GM23338 (cell line): ENCODE results near the gene SCN4A. TPM values are rescaled to one million over a fixed set of nuclear protein-coding genes. Genes with fewer than 3 reads are reported as not detected.
A peak's percentile ranks its signal among the peaks of the same experiment; 100 is the strongest.
"Not testable (repeated sequence)": the region's sequence is repeated elsewhere in the genome, so short reads cannot be mapped to it uniquely, and the experiment has no call there.

Experiments
- ATAC-seq: fragments of 200-7000 bp; cut with Tn5 transposase; 3 replicates; pipeline ENCODE4 v1.9.1; 2020
- DNase-seq: peaks from one replicate; pipeline ENCODE4 v3.0.0-alpha.2; 2015; ENCODE audit warnings: low spot score
- H2AFZ ChIP-seq: fragments of 200-600 bp; sonication (generic); 2 replicates; pipeline ENCODE4 v1.8.0; 2016; ENCODE audit warnings: antibody characterized with exemption, mild to moderate bottlenecking, moderate library complexity
- H3F3A ChIP-seq: fragments of 200-600 bp; sonication (generic); replicated peaks from 2 replicates; pipeline ENCODE4 v1.8.0; 2017; ENCODE audit warnings: antibody characterized with exemption, mixed run types, low read depth
- H3K27ac ChIP-seq: fragments of 200-600 bp; sonication (generic); 2 replicates; pipeline ENCODE4 v1.6.1; 2016; ENCODE audit warnings: low read depth
- H3K27me3 ChIP-seq: fragments of 200-600 bp; sonication (generic); 2 replicates; pipeline ENCODE4 v1.8.0; 2016; ENCODE audit warnings: mild to moderate bottlenecking, mixed run types, moderate library complexity; ENCODE audit not compliant: insufficient read depth
- H3K36me3 ChIP-seq: fragments of 200-600 bp; sonication (generic); 2 replicates; pipeline ENCODE4 v1.8.0; 2016; ENCODE audit warnings: mild to moderate bottlenecking; ENCODE audit not compliant: insufficient read depth
- H3K4me1 ChIP-seq: fragments of 200-600 bp; sonication (generic); 2 replicates; pipeline ENCODE4 v1.8.0; 2016; ENCODE audit warnings: mild to moderate bottlenecking, moderate library complexity; ENCODE audit not compliant: insufficient read depth
- H3K4me2 ChIP-seq: fragments of 200-600 bp; sonication (generic); 2 replicates; pipeline ENCODE4 v1.7.1; 2017; ENCODE audit warnings: mixed run types
- H3K4me3 ChIP-seq: fragments of 200-600 bp; sonication (generic); 2 replicates; pipeline ENCODE4 v1.6.1; 2016; ENCODE audit warnings: mixed run types
- H3K79me2 ChIP-seq: fragments of 200-600 bp; sonication (generic); replicated peaks from 2 replicates; pipeline ENCODE4 v1.8.0; 2017; ENCODE audit warnings: mild to moderate bottlenecking; ENCODE audit not compliant: insufficient read depth
- H3K9me2 ChIP-seq: fragments of 200-600 bp; sonication (generic); 2 replicates; pipeline ENCODE4 v1.8.0; 2017; ENCODE audit not compliant: insufficient read depth
- H4K20me1 ChIP-seq: fragments of 200-600 bp; sonication (generic); replicated peaks from 2 replicates; pipeline ENCODE4 v1.8.0; 2017; ENCODE audit warnings: mild to moderate bottlenecking; ENCODE audit not compliant: insufficient read depth
- H3K27ac Mint-ChIP-seq: 2 replicates; pipeline ENCODE4 v1.8.0; 2020; ENCODE audit warnings: inconsistent platforms, mild to moderate bottlenecking, moderate library complexity, mixed read lengths
- H3K27me3 Mint-ChIP-seq: 3 replicates; pipeline ENCODE4 v1.8.0; 2022; ENCODE audit warnings: low read depth, mild to moderate bottlenecking, moderate library complexity, mixed read lengths, inconsistent platforms; ENCODE audit not compliant: insufficient read depth, poor library complexity
- H3K36me3 Mint-ChIP-seq: 3 replicates; pipeline ENCODE4 v1.8.0; 2021; ENCODE audit warnings: low read depth, mild to moderate bottlenecking, inconsistent platforms, moderate library complexity, mixed read lengths
- H3K4me1 Mint-ChIP-seq: 3 replicates; pipeline ENCODE4 v1.8.0; 2020; ENCODE audit warnings: mild to moderate bottlenecking, inconsistent platforms, mixed read lengths
- H3K4me3 Mint-ChIP-seq: 3 replicates; pipeline ENCODE4 v1.8.0; 2021; ENCODE audit warnings: moderate library complexity, mild to moderate bottlenecking, inconsistent platforms, mixed read lengths
- H3K9me3 Mint-ChIP-seq: 3 replicates; pipeline ENCODE4 v1.8.0; 2020; ENCODE audit warnings: moderate library complexity, mild to moderate bottlenecking, inconsistent platforms, mixed read lengths
- CTCF ChIP-seq, 2 experiments: fragments of 200-600 bp in 1 of 2; sonication (generic) in 1 of 2; conservative IDR thresholded peaks; 2 replicates each; pipeline versions ENCODE4 v1.5.1 to v1.6.1; 2016 to 2017; ENCODE audit warnings: antibody characterized with exemption in 2 of 2, low read depth in 2 of 2, mild to moderate bottlenecking in 2 of 2, moderate library complexity in 1 of 2
- polyA plus RNA-seq: library from polyadenylated mRNA; unstranded; fragments of >200 nt; fragmentation: Nextera tagmentation; extraction: Ambion mirVana; gene quantifications from 2 replicates; pipeline ENCODE4 v1.2.1, GENCODE V29; 2016
- small RNA-seq: library from RNA; depleted of rRNA; stranded (forward); fragments of <200 nt; gene quantifications from one replicate; pipeline ENCODE3, GENCODE V24; 2014; ENCODE audit warnings: low replicate concordance
- total RNA-seq: library from RNA; depleted of rRNA; stranded (reverse); fragments of >200 nt; shearing (Covaris generic); gene quantifications from 2 replicates; pipeline ENCODE4 v1.2.3, GENCODE V29; 2014; rRNA removed

SCN4A gene
- total and polyA plus RNA-seq, 2 experiments from 2014 or later = 2.3 to 7.9 TPM

DNA sequence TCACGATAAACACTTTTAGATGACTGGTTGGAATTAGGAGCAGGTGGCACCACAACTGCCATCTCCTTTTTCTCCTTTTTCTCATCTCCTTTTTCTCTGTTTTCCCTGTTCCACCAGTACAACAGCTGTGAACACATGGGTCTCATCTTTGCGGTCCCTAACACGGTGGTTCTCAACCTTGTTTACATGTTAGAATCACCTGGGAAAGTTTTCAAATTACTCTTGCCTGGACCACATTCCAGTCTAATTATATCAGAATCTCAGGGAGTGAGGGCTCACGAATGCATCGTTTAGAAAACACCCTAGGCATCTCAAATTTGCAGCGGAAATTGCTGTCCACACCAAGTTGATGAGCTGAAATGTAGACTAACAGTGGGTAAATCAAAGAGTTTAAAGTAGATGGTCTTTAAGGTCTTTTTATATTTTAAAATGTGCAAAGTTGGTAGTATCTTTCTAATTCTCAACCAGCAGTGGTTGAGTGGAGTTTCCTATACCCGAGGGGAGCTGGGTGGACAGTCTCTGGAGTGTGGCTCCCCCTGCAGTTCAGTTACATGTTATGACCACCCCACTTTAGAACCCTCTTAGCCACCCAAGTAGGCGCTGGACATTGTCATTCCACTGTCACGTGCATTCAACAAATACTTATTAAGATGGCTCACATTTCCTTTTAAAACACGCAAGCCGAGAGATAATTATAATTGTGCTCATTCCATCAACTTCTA is 80.2 kb downstream of the SCN4A start:
- TF ChIP-seq CTCF (conservative IDR thresholded peaks at IDR 0.05; ENCODE audit: low read depth in 2 of 2) = peak; percentile 30 to 59; a peak in 3 of 4 replicates
- H3K4me3 Mint-ChIP-seq, H3K9me3 Mint-ChIP-seq, H3K79me2 ChIP-seq, H4K20me1 ChIP-seq, H3K9me2 ChIP-seq, H3K36me3 ChIP-seq, H3K27me3 Mint-ChIP-seq, H3F3A ChIP-seq, H3K4me1 Mint-ChIP-seq, H3K4me2 ChIP-seq, H2AFZ ChIP-seq, H3K4me3 ChIP-seq, H3K27ac Mint-ChIP-seq, H3K36me3 Mint-ChIP-seq, H3K27me3 ChIP-seq, H3K27ac ChIP-seq, H3K4me1 ChIP-seq: not testable (repeated sequence)
- DNase-seq (peak; percentile 50), ATAC-seq (peak; percentile 30)

DNA sequence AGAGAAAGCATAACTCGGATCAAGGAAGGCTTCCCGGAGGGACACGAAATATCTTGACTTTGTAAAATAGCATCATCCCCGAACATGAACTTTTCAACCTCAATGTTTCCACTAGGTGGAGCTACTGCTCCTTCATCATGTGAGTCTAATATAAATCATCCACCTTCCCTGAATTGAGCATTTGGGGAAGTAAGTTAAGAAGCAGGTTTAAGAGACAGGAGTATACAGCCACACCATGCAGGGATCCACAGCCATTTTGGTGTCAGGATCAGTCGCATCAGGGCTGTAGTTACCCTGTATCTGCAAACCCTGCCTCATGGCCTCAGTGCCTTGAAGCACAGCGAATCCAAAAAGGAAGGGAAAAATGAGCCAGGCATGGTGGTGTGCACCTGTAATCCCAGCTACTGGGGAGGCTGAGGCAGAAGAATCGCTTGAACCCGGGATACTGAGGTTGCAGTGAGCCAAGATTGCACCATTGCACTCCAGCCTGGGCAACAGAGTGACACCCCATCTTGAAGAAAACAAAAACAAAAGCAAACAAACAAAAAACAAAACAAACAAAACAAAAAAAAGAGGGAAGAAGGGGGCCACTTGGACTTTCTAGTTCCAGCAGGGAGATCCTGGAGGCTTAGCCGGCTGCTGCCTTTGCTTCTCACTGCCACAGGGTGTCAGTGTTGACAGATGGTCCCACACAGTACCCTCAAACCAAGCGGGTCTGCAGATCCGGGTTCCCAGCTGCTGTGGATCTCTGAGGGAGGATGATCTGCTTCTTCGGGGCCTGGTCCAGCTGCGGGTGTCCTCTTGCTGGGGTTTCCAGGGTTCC is 83.5 kb downstream of the SCN4A start:
- DNase-seq = peak; percentile 85
- not testable (repeated sequence) for H3K9me3 Mint-ChIP-seq, H3K9me2 ChIP-seq, H3K27ac ChIP-seq, H3K27ac Mint-ChIP-seq, H3K4me3 ChIP-seq, H2AFZ ChIP-seq, H3K27me3 Mint-ChIP-seq, H3K36me3 Mint-ChIP-seq, H3K4me1 ChIP-seq, H3K4me1 Mint-ChIP-seq, H3K4me2 ChIP-seq, H3F3A ChIP-seq, H4K20me1 ChIP-seq, H3K4me3 Mint-ChIP-seq, H3K27me3 ChIP-seq, H3K36me3 ChIP-seq, H3K79me2 ChIP-seq
- ATAC-seq = peak; percentile 97
- peak; percentile 55 to 72 for TF ChIP-seq CTCF (conservative IDR thresholded peaks at IDR 0.05; ENCODE audit: low read depth in 2 of 2)

Small RNAs within 50 kb of the gene (small RNA-seq; reads per million reads assigned to genes)
- not detected for gene AC127029.1
- not detected for gene GH1

Other genes with a start within 250 kb of the SCN4A start
- 21.2 and 28.8 TPM in 2 replicates for gene STRADA, start 231.1 kb downstream of the SCN4A start, total RNA-seq
- gene STRADA, start 231.1 kb downstream of the SCN4A start, polyA plus RNA-seq = 17.8 and 18.0 TPM in 2 replicates
- 56.4 and 61.9 TPM in 2 replicates for gene CCDC47, start 199.3 kb downstream of the SCN4A start, total RNA-seq
- 31.5 and 38.5 TPM in 2 replicates for gene CCDC47, start 199.3 kb downstream of the SCN4A start, polyA plus RNA-seq
- 101 TPM in 2 replicates for gene DDX42, start 198.7 kb downstream of the SCN4A start, total RNA-seq
- gene DDX42, start 198.7 kb downstream of the SCN4A start, polyA plus RNA-seq = 50.9 and 57.8 TPM in 2 replicates
- 93.1 and 105 TPM in 2 replicates for gene PSMC5, start 145.5 kb downstream of the SCN4A start, total RNA-seq
- gene PSMC5, start 145.5 kb downstream of the SCN4A start, polyA plus RNA-seq = 186 and 199 TPM in 2 replicates
- gene FTSJ3, start 145.3 kb downstream of the SCN4A start, total RNA-seq = 48.4 and 61.5 TPM in 2 replicates
- 28.1 and 29.2 TPM in 2 replicates for gene FTSJ3, start 145.3 kb downstream of the SCN4A start, polyA plus RNA-seq
- gene SMARCD2, start 130.2 kb downstream of the SCN4A start, total RNA-seq = 121 and 133 TPM in 2 replicates
- gene SMARCD2, start 130.2 kb downstream of the SCN4A start, polyA plus RNA-seq = 34.9 and 36.4 TPM in 2 replicates
- gene CSH2, start 99.2 kb downstream of the SCN4A start, total RNA-seq = not detected in 2 replicates
- 0.37 and 0.43 TPM in 2 replicates for gene CSH2, start 99.2 kb downstream of the SCN4A start, polyA plus RNA-seq
- gene GH2, start 91.0 kb downstream of the SCN4A start, total RNA-seq = 0.27 and 0.59 TPM in 2 replicates
- 2.3 TPM in 2 replicates for gene GH2, start 91.0 kb downstream of the SCN4A start, polyA plus RNA-seq
- gene CSH1, start 76.3 kb downstream of the SCN4A start, total RNA-seq = not detected in 2 replicates
- gene CSH1, start 76.3 kb downstream of the SCN4A start, polyA plus RNA-seq = 0.68 TPM in 1 of 2 replicates, not detected in the other
- not detected in 2 replicates for gene CSHL1, start 61.7 kb downstream of the SCN4A start, total RNA-seq
- 0.44 TPM in 1 of 2 replicates, not detected in the other for gene CSHL1, start 61.7 kb downstream of the SCN4A start, polyA plus RNA-seq
- not detected in 2 replicates for gene GH1, start 54.1 kb downstream of the SCN4A start, total RNA-seq
- gene GH1, start 54.1 kb downstream of the SCN4A start, polyA plus RNA-seq = 0.57 TPM in 1 of 2 replicates, not detected in the other
- gene CD79B, start 40.6 kb downstream of the SCN4A start, total RNA-seq = 1.3 and 3.0 TPM in 2 replicates
- gene CD79B, start 40.6 kb downstream of the SCN4A start, polyA plus RNA-seq = 1.5 and 2.5 TPM in 2 replicates
- gene PRR29, start 25.4 kb upstream of the SCN4A start, total RNA-seq = 0.74 and 1.3 TPM in 2 replicates
- 0.24 and 0.66 TPM in 2 replicates for gene PRR29, start 25.4 kb upstream of the SCN4A start, polyA plus RNA-seq
- gene ICAM2, start 47.7 kb upstream of the SCN4A start, total RNA-seq = 0.31 and 0.58 TPM in 2 replicates
- gene ICAM2, start 47.7 kb upstream of the SCN4A start, polyA plus RNA-seq = 0.57 and 0.86 TPM in 2 replicates
- 4.1 and 5.9 TPM in 2 replicates for gene ERN1, start 157.2 kb upstream of the SCN4A start, total RNA-seq
- gene ERN1, start 157.2 kb upstream of the SCN4A start, polyA plus RNA-seq = 4.2 and 7.5 TPM in 2 replicates